OCI-LY1 (cell line): ENCODE results near the gene SNAP25.

Experiments
- H2AFZ ChIP-seq: fragments of 200-600 bp; sonication (generic), shearing (Covaris generic); 2 replicates; pipeline ENCODE4 v1.6.0; 2014; ENCODE audit warnings: antibody characterized with exemption, mild to moderate bottlenecking, low read length
- H3F3A ChIP-seq: fragments of 200-600 bp; sonication (generic), shearing (Covaris generic); 2 replicates; pipeline ENCODE4 v1.6.0; 2014; ENCODE audit warnings: mild to moderate bottlenecking, antibody characterized with exemption, low read length, moderate library complexity; ENCODE audit not compliant: insufficient read depth
- H3K27ac ChIP-seq: fragments of 200-600 bp; sonication (generic); 2 replicates; pipeline ENCODE4 v1.5.1; 2014; ENCODE audit warnings: low read length, mixed run types, mild to moderate bottlenecking, low read depth; ENCODE audit not compliant: poor library complexity, severe bottlenecking
- H3K27me3 ChIP-seq: fragments of 200-600 bp; sonication (generic); 2 replicates; pipeline ENCODE4 v1.6.0; 2014; ENCODE audit warnings: antibody characterized with exemption, mild to moderate bottlenecking, low read length, moderate library complexity; ENCODE audit not compliant: insufficient read depth
- H3K36me3 ChIP-seq: fragments of 200-600 bp; sonication (generic); 2 replicates; pipeline ENCODE4 v1.6.1; 2014; ENCODE audit warnings: mild to moderate bottlenecking, antibody characterized with exemption, low read length, moderate library complexity, mixed read lengths; ENCODE audit not compliant: insufficient read depth
- H3K4me1 ChIP-seq: fragments of 200-600 bp; sonication (generic); 2 replicates; pipeline ENCODE4 v1.5.1; 2014; ENCODE audit warnings: mild to moderate bottlenecking, low read length, moderate library complexity; ENCODE audit not compliant: insufficient read depth, severe bottlenecking
- H3K4me2 ChIP-seq: fragments of 200-600 bp; sonication (generic), shearing (Covaris generic); 2 replicates; pipeline ENCODE4 v1.6.1; 2014; ENCODE audit warnings: low read length
- H3K4me3 ChIP-seq: fragments of 200-600 bp; sonication (generic); 2 replicates; pipeline ENCODE4 v1.5.1; 2014; ENCODE audit warnings: low read length, low read depth, mild to moderate bottlenecking, mixed read lengths; ENCODE audit not compliant: poor library complexity, severe bottlenecking
- H3K79me2 ChIP-seq: fragments of 200-600 bp; shearing (Covaris generic); 2 replicates; pipeline ENCODE4 v1.6.1; 2016; ENCODE audit warnings: mixed run types, low read length, mixed read lengths; ENCODE audit not compliant: insufficient read depth
- H3K9ac ChIP-seq: fragments of 200-600 bp; sonication (generic), shearing (Covaris generic); 2 replicates; pipeline ENCODE4 v1.6.1; 2014; ENCODE audit warnings: mild to moderate bottlenecking, low read length, mixed read lengths
- H3K9me2 ChIP-seq: fragments of 200-600 bp; sonication (generic), shearing (Covaris generic); 2 replicates; pipeline ENCODE4 v1.6.1; 2014; ENCODE audit warnings: low read depth, mild to moderate bottlenecking, low read length, mixed read lengths
- H3K9me3 ChIP-seq: fragments of 200-600 bp; shearing (Covaris generic); 2 replicates; pipeline ENCODE4 v1.6.1; 2014; ENCODE audit warnings: low read length, mixed read lengths
- H4K20me1 ChIP-seq: fragments of 200-600 bp; sonication (generic), shearing (Covaris generic); 2 replicates; pipeline ENCODE4 v1.6.0; 2016; ENCODE audit warnings: mild to moderate bottlenecking, low read length; ENCODE audit not compliant: insufficient read depth
- EZH2 ChIP-seq: fragments of 200-600 bp; sonication (generic), shearing (Covaris generic); IDR thresholded peaks from 2 replicates; pipeline ENCODE4 v1.8.0; 2017; ENCODE audit warnings: borderline replicate concordance, mixed run types, mild to moderate bottlenecking, antibody characterized with exemption, low read length, moderate library complexity, mixed read lengths
- TF ChIP-seq, protein P1 (sequence below): fragments of 200-600 bp; sonication (generic), shearing (Covaris generic); IDR thresholded peaks from 2 replicates; pipeline ENCODE4 v1.5.1; 2017; ENCODE audit warnings: mild to moderate bottlenecking, antibody characterized with exemption, low read length, moderate library complexity, mixed read lengths

Gene SNAP25

DNA sequence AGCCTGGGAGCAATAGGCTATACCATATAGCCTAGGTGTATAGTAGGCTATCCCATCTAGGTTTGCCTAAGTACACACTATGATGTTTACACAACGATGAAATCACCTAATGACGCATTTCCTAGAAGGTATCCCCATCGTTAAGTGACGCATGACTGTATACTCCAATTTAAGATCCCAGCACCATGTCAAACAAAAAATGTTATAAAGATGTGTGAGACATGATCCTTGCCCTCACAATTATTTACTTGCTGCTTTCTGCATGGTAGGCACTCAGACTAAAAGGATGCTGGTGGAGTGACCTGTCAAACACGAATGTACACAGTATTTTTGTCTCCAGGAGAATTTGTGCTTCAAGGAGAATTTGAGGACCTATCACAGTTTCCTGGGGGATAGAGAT, 32.3 kb downstream of the SNAP25 start:
- no peak overlapping the region for H3K4me2 ChIP-seq
- H4K20me1 ChIP-seq: no peaks in the 10 kb centered on the region
- no peaks in the 10 kb centered on the region for H3K9me3 ChIP-seq
- no peaks in the 10 kb centered on the region for H3K4me1 ChIP-seq
- no peak for TF ChIP-seq EZH2
- TF ChIP-seq, protein P1, sequence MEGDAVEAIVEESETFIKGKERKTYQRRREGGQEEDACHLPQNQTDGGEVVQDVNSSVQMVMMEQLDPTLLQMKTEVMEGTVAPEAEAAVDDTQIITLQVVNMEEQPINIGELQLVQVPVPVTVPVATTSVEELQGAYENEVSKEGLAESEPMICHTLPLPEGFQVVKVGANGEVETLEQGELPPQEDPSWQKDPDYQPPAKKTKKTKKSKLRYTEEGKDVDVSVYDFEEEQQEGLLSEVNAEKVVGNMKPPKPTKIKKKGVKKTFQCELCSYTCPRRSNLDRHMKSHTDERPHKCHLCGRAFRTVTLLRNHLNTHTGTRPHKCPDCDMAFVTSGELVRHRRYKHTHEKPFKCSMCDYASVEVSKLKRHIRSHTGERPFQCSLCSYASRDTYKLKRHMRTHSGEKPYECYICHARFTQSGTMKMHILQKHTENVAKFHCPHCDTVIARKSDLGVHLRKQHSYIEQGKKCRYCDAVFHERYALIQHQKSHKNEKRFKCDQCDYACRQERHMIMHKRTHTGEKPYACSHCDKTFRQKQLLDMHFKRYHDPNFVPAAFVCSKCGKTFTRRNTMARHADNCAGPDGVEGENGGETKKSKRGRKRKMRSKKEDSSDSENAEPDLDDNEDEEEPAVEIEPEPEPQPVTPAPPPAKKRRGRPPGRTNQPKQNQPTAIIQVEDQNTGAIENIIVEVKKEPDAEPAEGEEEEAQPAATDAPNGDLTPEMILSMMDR: no peak
- H3K36me3 ChIP-seq: no peaks in the 10 kb centered on the region
- H3K27me3 ChIP-seq: no peaks in the 10 kb centered on the region
- H3K27ac ChIP-seq: no peak overlapping the region
- H3K4me3 ChIP-seq: no peak overlapping the region
- H3K79me2 ChIP-seq: no peaks in the 10 kb centered on the region
- no peak overlapping the region for H2AFZ ChIP-seq
- no peaks in the 10 kb centered on the region for H3K9me2 ChIP-seq
- H3F3A ChIP-seq: no peaks in the 10 kb centered on the region
- H3K9ac ChIP-seq: no peak overlapping the region

DNA sequence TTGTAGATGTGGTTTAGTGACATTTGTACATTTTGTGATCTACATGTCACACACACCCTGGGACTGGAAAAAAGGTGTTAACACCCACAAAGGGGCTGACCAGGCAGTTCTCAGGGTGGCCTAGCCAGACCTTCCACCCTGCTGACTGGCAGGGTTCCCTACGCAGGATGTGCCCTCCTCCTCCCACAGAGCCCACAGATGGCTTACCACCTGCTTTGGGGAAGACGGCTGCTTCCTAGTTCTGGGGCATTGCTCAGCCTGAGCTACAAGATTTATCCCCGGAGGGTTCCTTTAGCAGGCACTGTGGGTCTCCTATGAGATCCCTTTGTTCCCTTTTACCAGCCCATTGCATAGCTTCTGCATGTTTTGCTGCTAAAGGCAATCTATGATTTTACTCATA, 35.1 kb downstream of the SNAP25 start:
- no peak overlapping the region for H3K27ac ChIP-seq
- no peaks in the 10 kb centered on the region for H3K79me2 ChIP-seq
- no peaks in the 10 kb centered on the region for H4K20me1 ChIP-seq
- H3K9me2 ChIP-seq: no peaks in the 10 kb centered on the region
- H2AFZ ChIP-seq: no peak overlapping the region
- no peak overlapping the region for H3K4me3 ChIP-seq
- H3K4me1 ChIP-seq: no peaks in the 10 kb centered on the region
- H3K9me3 ChIP-seq: no peaks in the 10 kb centered on the region
- no peak overlapping the region for H3K4me2 ChIP-seq
- H3K9ac ChIP-seq: no peak overlapping the region
- no peaks in the 10 kb centered on the region for H3F3A ChIP-seq
- TF ChIP-seq EZH2: no peak
- TF ChIP-seq, protein P1: no peak
- H3K27me3 ChIP-seq: no peaks in the 10 kb centered on the region
- no peaks in the 10 kb centered on the region for H3K36me3 ChIP-seq

DNA sequence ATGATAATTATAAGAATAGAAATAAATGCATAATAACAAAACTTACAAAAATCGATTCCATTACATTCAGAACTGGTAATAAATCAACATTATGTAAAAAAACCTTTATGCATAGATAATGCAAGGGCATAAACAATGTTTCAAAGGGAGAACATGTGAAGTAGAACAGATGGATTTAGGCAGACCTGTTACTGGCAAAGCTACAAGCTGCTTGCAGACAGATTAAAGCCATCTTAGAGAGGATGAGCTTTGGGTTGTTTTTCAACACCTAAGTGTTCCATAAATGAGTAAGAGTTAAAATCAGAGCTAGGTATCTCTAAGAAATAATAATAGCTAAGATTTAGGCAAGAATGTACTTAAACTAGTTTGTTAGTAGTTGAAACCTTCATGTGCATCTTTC, 37.2 kb downstream of the SNAP25 start:
- no peaks in the 10 kb centered on the region for H3K36me3 ChIP-seq
- TF ChIP-seq, protein P1: no peak
- TF ChIP-seq EZH2: no peak

More for the DNA sequence above, 37.2 kb downstream of the SNAP25 start:
- Histone ChIP-seq H3K27me3 (no peaks in the 10 kb centered on the region), H3K9me2 (no peaks in the 10 kb centered on the region), H3K79me2 (no peaks in the 10 kb centered on the region), H2AFZ (no peak overlapping the region), H3K9ac (no peak overlapping the region), H3K4me2 (no peak overlapping the region), H3K4me3 (no peak overlapping the region), H4K20me1 (no peaks in the 10 kb centered on the region), H3F3A (no peaks in the 10 kb centered on the region), H3K9me3 (no peaks in the 10 kb centered on the region), H3K27ac (no peak overlapping the region), H3K4me1 (no peaks in the 10 kb centered on the region)
